GM21717 (cell line): Measurements from ENCODE around the gene KCNJ3.

ENCODE experiments used
- ATAC-seq: cut with Tn5 transposase; IDR thresholded peaks from one replicate; pipeline ENCODE4 v1.9.1; 2021; ENCODE audit warnings: mild to moderate bottlenecking, moderate library complexity; ENCODE audit not compliant: unreplicated experiment

Gene KCNJ3

GRCh38 chr2:154698296-154698720, at the start of gene KCNJ3:
TSS of gene KCNJ3 (plus strand) at chr2:154698695. CDS start at chr2:154698776, 81 bp downstream.
- no peak for ATAC-seq

- ATAC-seq: no peak
Observed at GRCh38 chr2:154655499-154655898, 43.0 kb upstream of the KCNJ3 start.

GRCh38 chr2:154658854-154659253, 39.6 kb upstream of the KCNJ3 start:
- ATAC-seq: no peak

GRCh38 chr2:154664248-154664647, 34.2 kb upstream of the KCNJ3 start:
- no peak for ATAC-seq

GRCh38 chr2:154670083-154670482, 28.4 kb upstream of the KCNJ3 start:
- no peak for ATAC-seq

- ATAC-seq: no peak
Observed at GRCh38 chr2:154673694-154674093, 24.8 kb upstream of the KCNJ3 start.

GRCh38 chr2:154677401-154677800, 21.1 kb upstream of the KCNJ3 start:
- no peak for ATAC-seq

- ATAC-seq: no peak
Observed at GRCh38 chr2:154681741-154682140, 16.8 kb upstream of the KCNJ3 start.

- no peak for ATAC-seq
Observed at GRCh38 chr2:154686162-154686561, 12.3 kb upstream of the KCNJ3 start.

GRCh38 chr2:154688373-154688772, 10.1 kb upstream of the KCNJ3 start:
- ATAC-seq: no peak

GRCh38 chr2:154689158-154689557, 9.3 kb upstream of the KCNJ3 start:
- no peak for ATAC-seq

GRCh38 chr2:154692927-154693326, 5.6 kb upstream of the KCNJ3 start:
- no peak for ATAC-seq

- no peak for ATAC-seq
Observed at GRCh38 chr2:154693741-154694340, 4.7 kb upstream of the KCNJ3 start.

GRCh38 chr2:154694881-154695280, 3.6 kb upstream of the KCNJ3 start:
- ATAC-seq: no peak

GRCh38 chr2:154696369-154696768, 2.1 kb upstream of the KCNJ3 start:
- ATAC-seq: no peak

- ATAC-seq: no peak
Observed at GRCh38 chr2:154696810-154697417, 1.6 kb upstream of the KCNJ3 start.

- ATAC-seq: no peak
Observed at GRCh38 chr2:154697418-154698252, 860 bp upstream of the KCNJ3 start.

GRCh38 chr2:154698721-154699574, 453 bp downstream of the KCNJ3 start:
- no peak for ATAC-seq

- no peak for ATAC-seq
Observed at GRCh38 chr2:154699575-154699930, 1.1 kb downstream of the KCNJ3 start.

GRCh38 chr2:154700136-154700535, 1.6 kb downstream of the KCNJ3 start:
- ATAC-seq: no peak

- no peak for ATAC-seq
Observed at GRCh38 chr2:154704991-154705390, 6.5 kb downstream of the KCNJ3 start.
